Measurements from ENCODE around the gene RAP1A.

DNA sequence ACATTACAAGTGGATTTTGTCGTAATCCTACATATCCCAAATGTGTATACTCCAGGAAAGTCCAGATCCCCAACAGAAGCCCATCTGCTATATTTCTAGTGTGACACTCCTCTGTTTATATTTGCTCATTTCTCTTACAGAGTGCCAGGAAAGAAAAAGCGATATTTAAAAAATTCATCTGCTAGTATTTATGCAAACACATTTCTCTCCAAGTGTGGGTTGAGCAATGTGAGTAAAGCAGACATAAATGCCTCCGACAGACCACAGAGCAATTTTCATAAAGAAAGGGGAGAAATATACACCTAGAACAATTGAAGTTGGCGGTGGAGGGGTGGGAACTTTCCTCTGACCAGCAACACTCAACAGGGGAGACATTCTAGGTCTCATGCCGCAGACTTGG is 22.2 kb upstream of the RAP1A start:
- no peak for TF ChIP-seq CTCF (conservative IDR thresholded peaks at IDR 0.05; ENCODE audit: low read length)
- TF ChIP-seq EZH2phosphoT487 (IDR thresholded peaks at IDR 0.05; ENCODE audit: borderline replicate concordance) = no peak
